ENCODE measurements around the gene PLEKHA1. TPM values are rescaled to one million over a fixed set of nuclear protein-coding genes. Genes with fewer than 3 reads are reported as not detected.

PLEKHA1 gene
- polyA plus RNA-seq, 3 donors, result 80.9 to 103 (median 102) TPM

GRCh38 chr10:122363722-122364463, 10.6 kb upstream of the PLEKHA1 start:
- no peak for DNase-seq (ENCODE audit: extremely low read depth in 1 of 11, low read depth in 9 of 11, low spot score in 4 of 11)

- no peak for DNase-seq (ENCODE audit: extremely low read depth in 1 of 11, low read depth in 9 of 11, low spot score in 4 of 11)
Observed at GRCh38 chr10:122368502-122369254, 5.8 kb upstream of the PLEKHA1 start.

GRCh38 chr10:122373108-122373507, 1.4 kb upstream of the PLEKHA1 start:
- DNase-seq (ENCODE audit: extremely low read depth in 1 of 11, low read depth in 9 of 11, low spot score in 4 of 11), result no peak

GRCh38 chr10:122373721-122374120, 787 bp upstream of the PLEKHA1 start:
- DNase-seq (ENCODE audit: extremely low read depth in 1 of 11, low read depth in 9 of 11, low spot score in 4 of 11), result peak in 1 of 11 donors; percentile 13

GRCh38 chr10:122374859-122375678, 561 bp downstream of the PLEKHA1 start:
- DNase-seq (ENCODE audit: extremely low read depth in 1 of 11, low read depth in 9 of 11, low spot score in 4 of 11), result peak in 7 of 11 donors; percentile 27 to 57 (median 44)

GRCh38 chr10:122375679-122376160, 1.2 kb downstream of the PLEKHA1 start:
- peak in 1 of 11 donors; percentile 37 for DNase-seq (ENCODE audit: extremely low read depth in 1 of 11, low read depth in 9 of 11, low spot score in 4 of 11)

GRCh38 chr10:122376364-122376961, 2.0 kb downstream of the PLEKHA1 start:
- DNase-seq (ENCODE audit: extremely low read depth in 1 of 11, low read depth in 9 of 11, low spot score in 4 of 11), result no peak

- no peak for DNase-seq (ENCODE audit: extremely low read depth in 1 of 11, low read depth in 9 of 11, low spot score in 4 of 11)
Observed at GRCh38 chr10:122379041-122379440, 4.5 kb downstream of the PLEKHA1 start.

GRCh38 chr10:122379537-122379936, 5.0 kb downstream of the PLEKHA1 start:
- no peak for DNase-seq (ENCODE audit: extremely low read depth in 1 of 11, low read depth in 9 of 11, low spot score in 4 of 11)

- DNase-seq (ENCODE audit: extremely low read depth in 1 of 11, low read depth in 9 of 11, low spot score in 4 of 11), result no peak
Observed at GRCh38 chr10:122380703-122381102, 6.2 kb downstream of the PLEKHA1 start.

- DNase-seq (ENCODE audit: extremely low read depth in 1 of 11, low read depth in 9 of 11, low spot score in 4 of 11), result no peak
Observed at GRCh38 chr10:122381680-122382079, 7.2 kb downstream of the PLEKHA1 start.

GRCh38 chr10:122386514-122386913, 12.0 kb downstream of the PLEKHA1 start:
- DNase-seq (ENCODE audit: extremely low read depth in 1 of 11, low read depth in 9 of 11, low spot score in 4 of 11), result no peak

- no peak for DNase-seq (ENCODE audit: extremely low read depth in 1 of 11, low read depth in 9 of 11, low spot score in 4 of 11)
Observed at GRCh38 chr10:122387572-122387971, 13.1 kb downstream of the PLEKHA1 start.

- DNase-seq (ENCODE audit: extremely low read depth in 1 of 11, low read depth in 9 of 11, low spot score in 4 of 11), result no peak
Observed at GRCh38 chr10:122388287-122388997, 13.9 kb downstream of the PLEKHA1 start.

GRCh38 chr10:122390271-122390670, 15.8 kb downstream of the PLEKHA1 start:
- no peak for DNase-seq (ENCODE audit: extremely low read depth in 1 of 11, low read depth in 9 of 11, low spot score in 4 of 11)

GRCh38 chr10:122390679-122391078, 16.2 kb downstream of the PLEKHA1 start:
- no peak for DNase-seq (ENCODE audit: extremely low read depth in 1 of 11, low read depth in 9 of 11, low spot score in 4 of 11)

GRCh38 chr10:122391875-122392274, 17.4 kb downstream of the PLEKHA1 start:
- no peak for DNase-seq (ENCODE audit: extremely low read depth in 1 of 11, low read depth in 9 of 11, low spot score in 4 of 11)

- no peak for DNase-seq (ENCODE audit: extremely low read depth in 1 of 11, low read depth in 9 of 11, low spot score in 4 of 11)
Observed at GRCh38 chr10:122392835-122393234, 18.3 kb downstream of the PLEKHA1 start.

Measured in renal cortex interstitium (tissue), 11 donors.